Gastrocnemius medialis (tissue), 4 donors: ENCODE measurements around the gene NFATC3.

ENCODE experiments used
- POLR2A ChIP-seq, 2 donors: fragments of 450-650 bp; IDR thresholded peaks; one replicate each; pipeline ENCODE4 v1.6.1; 2017; ENCODE audit warnings: antibody characterized with exemption in 2 of 2, mild to moderate bottlenecking in 2 of 2, moderate library complexity in 2 of 2
- TF ChIP-seq, protein P1 (sequence below), 5 experiments: fragments of 450-650 bp in 3 of 5; fragments of 200-600 bp in 2 of 5; sonication (generic) in 2 of 5; IDR thresholded peaks in 4 of 5; conservative IDR thresholded peaks in 1 of 5; 1 replicate in 4 of 5; 2 replicates in 1 of 5; pipeline ENCODE4 v1.5.1; 2016 to 2019; ENCODE audit warnings: antibody characterized with exemption in 5 of 5, mild to moderate bottlenecking in 3 of 5, moderate library complexity in 3 of 5

DNA sequence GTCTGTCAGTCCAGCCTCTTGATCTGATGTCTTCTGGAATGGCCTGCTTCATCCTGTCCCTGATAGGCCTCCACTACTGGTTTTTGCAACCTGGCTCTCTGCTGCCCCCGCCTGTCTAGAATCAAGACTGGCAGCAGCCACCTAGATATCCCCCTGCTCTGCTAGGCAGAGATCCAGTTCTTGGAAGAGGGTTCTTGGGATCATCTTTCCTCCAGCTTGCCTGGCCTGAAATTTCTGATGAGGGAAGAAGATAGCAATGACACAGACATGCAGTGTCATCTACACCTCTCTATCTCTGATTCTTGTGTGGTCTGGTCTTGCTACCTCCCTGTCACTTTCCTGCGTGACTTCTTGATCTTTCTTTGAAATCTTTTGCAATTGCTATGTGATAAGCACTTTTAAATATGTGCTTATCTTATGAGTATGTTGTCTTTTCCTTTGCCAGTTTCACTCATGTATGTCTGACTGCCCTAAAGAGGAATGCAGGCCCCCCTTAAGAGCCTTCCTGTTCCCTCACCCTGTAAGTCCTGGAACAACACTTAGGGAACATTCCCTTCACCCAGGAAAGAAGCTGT lies 20.3 kb upstream of the NFATC3 start:
- TF ChIP-seq, protein P1, sequence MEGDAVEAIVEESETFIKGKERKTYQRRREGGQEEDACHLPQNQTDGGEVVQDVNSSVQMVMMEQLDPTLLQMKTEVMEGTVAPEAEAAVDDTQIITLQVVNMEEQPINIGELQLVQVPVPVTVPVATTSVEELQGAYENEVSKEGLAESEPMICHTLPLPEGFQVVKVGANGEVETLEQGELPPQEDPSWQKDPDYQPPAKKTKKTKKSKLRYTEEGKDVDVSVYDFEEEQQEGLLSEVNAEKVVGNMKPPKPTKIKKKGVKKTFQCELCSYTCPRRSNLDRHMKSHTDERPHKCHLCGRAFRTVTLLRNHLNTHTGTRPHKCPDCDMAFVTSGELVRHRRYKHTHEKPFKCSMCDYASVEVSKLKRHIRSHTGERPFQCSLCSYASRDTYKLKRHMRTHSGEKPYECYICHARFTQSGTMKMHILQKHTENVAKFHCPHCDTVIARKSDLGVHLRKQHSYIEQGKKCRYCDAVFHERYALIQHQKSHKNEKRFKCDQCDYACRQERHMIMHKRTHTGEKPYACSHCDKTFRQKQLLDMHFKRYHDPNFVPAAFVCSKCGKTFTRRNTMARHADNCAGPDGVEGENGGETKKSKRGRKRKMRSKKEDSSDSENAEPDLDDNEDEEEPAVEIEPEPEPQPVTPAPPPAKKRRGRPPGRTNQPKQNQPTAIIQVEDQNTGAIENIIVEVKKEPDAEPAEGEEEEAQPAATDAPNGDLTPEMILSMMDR (IDR thresholded peaks at IDR 0.05 in 4 of 5, conservative IDR thresholded peaks at IDR 0.05 in 1 of 5) = peak; percentile 84 to 86 (median 85)
- no peak for TF ChIP-seq POLR2A (IDR thresholded peaks at IDR 0.05)
